SK-N-SH treated with all-trans-retinoic acid at 6 μM for 48 hours (cell line): ENCODE results near the gene CYGB.

ENCODE experiments used
- ATAC-seq: fragments of 200-7000 bp; cut with Tn5 transposase; 3 replicates; pipeline ENCODE4 v1.9.1; 2020; ENCODE audit warnings: mild to moderate bottlenecking, moderate library complexity
- ARNTL ChIP-seq: fragments of 450-650 bp; formaldehyde crosslinking; IDR thresholded peaks from 2 replicates; pipeline ENCODE4 v1.5.0; 2020; ENCODE audit warnings: low read depth, mild to moderate bottlenecking, moderate library complexity, borderline replicate concordance
- CREB5 ChIP-seq: fragments of 250-450 bp; sonication (Bioruptor Pico); IDR thresholded peaks from 2 replicates; pipeline ENCODE4 v1.5.1; 2020; ENCODE audit warnings: low read depth, mild to moderate bottlenecking, moderate library complexity
- CSDC2 ChIP-seq: fragments of 250-450 bp; sonication (Bioruptor Pico); IDR thresholded peaks from 2 replicates; pipeline ENCODE4 v1.5.0; 2020; ENCODE audit warnings: mild to moderate bottlenecking, moderate library complexity
- CSRNP3 ChIP-seq: fragments of 250-450 bp; sonication (Bioruptor Pico); IDR thresholded peaks from 2 replicates; pipeline ENCODE4 v1.5.1; 2021; ENCODE audit warnings: mild to moderate bottlenecking, moderate library complexity
- ESRRG ChIP-seq: fragments of 250-450 bp; sonication (Bioruptor Pico); IDR thresholded peaks from 2 replicates; pipeline ENCODE4 v1.6.1; 2021; ENCODE audit warnings: mild to moderate bottlenecking
- GLIS3 ChIP-seq: fragments of 250-450 bp; sonication (Bioruptor Pico); IDR thresholded peaks from 2 replicates; pipeline ENCODE4 v1.5.0; 2020; ENCODE audit warnings: mild to moderate bottlenecking, moderate library complexity
- ISL1 ChIP-seq: fragments of 250-450 bp; sonication (Bioruptor Pico); IDR thresholded peaks from 2 replicates; pipeline ENCODE4 v2.1.2; 2022; ENCODE audit warnings: mild to moderate bottlenecking, moderate library complexity
- OSR1 ChIP-seq: fragments of 250-450 bp; sonication (Bioruptor Pico); IDR thresholded peaks from 2 replicates; pipeline ENCODE4 v1.8.0; 2022; ENCODE audit warnings: moderate library complexity, mild to moderate bottlenecking, inconsistent platforms
- PATZ1 ChIP-seq: fragments of 250-450 bp; sonication (Bioruptor Pico); IDR thresholded peaks from 2 replicates; pipeline ENCODE4 v1.8.0; 2020; ENCODE audit warnings: mild to moderate bottlenecking, moderate library complexity, borderline replicate concordance
- POU6F1 ChIP-seq: fragments of 250-450 bp; sonication (Bioruptor Pico); IDR thresholded peaks from 2 replicates; pipeline ENCODE4 v1.8.0; 2021; ENCODE audit warnings: low read depth, mild to moderate bottlenecking, moderate library complexity, borderline replicate concordance
- PPARA ChIP-seq: fragments of 250-450 bp; sonication (Bioruptor Pico); IDR thresholded peaks from 2 replicates; pipeline ENCODE4 v1.5.0; 2020; ENCODE audit warnings: mild to moderate bottlenecking, borderline replicate concordance
- RARB ChIP-seq: fragments of 250-450 bp; sonication (Bioruptor Pico); IDR thresholded peaks from 2 replicates; pipeline ENCODE4 v1.8.0; 2021; ENCODE audit warnings: mild to moderate bottlenecking, moderate library complexity
- SNAI2 ChIP-seq: fragments of 250-450 bp; sonication (Bioruptor Pico); IDR thresholded peaks from 2 replicates; pipeline ENCODE4 v1.5.0; 2020; ENCODE audit warnings: mild to moderate bottlenecking, moderate library complexity
- TCF4 ChIP-seq: fragments of 250-450 bp; sonication (Bioruptor Pico); IDR thresholded peaks from 2 replicates; pipeline ENCODE4 v1.8.0; 2021; ENCODE audit warnings: mild to moderate bottlenecking, moderate library complexity, borderline replicate concordance
- TOX ChIP-seq: fragments of 250-450 bp; sonication (Bioruptor Pico); IDR thresholded peaks from 2 replicates; pipeline ENCODE4 v1.8.0; 2021; ENCODE audit warnings: mild to moderate bottlenecking, moderate library complexity, borderline replicate concordance
- TSHZ2 ChIP-seq: fragments of 250-450 bp; sonication (Bioruptor Pico); IDR thresholded peaks from 2 replicates; pipeline ENCODE4 v1.5.0; 2020; ENCODE audit warnings: mild to moderate bottlenecking, moderate library complexity
- ZC3H10 ChIP-seq: fragments of 250-450 bp; sonication (Bioruptor Pico); IDR thresholded peaks from 2 replicates; pipeline ENCODE4 v1.5.1; 2021; ENCODE audit warnings: mild to moderate bottlenecking, moderate library complexity
- ZFP3 ChIP-seq: fragments of 250-450 bp; sonication (Bioruptor Pico); IDR thresholded peaks from 2 replicates; pipeline ENCODE4 v1.5.0; 2020; ENCODE audit warnings: mild to moderate bottlenecking, moderate library complexity
- ZFP30 ChIP-seq: fragments of 450-650 bp; formaldehyde crosslinking; IDR thresholded peaks from 2 replicates; pipeline ENCODE4 v1.5.0; 2022; ENCODE audit warnings: mild to moderate bottlenecking, moderate library complexity
- ZNF565 ChIP-seq: fragments of 450-650 bp; formaldehyde crosslinking; conservative IDR thresholded peaks from 2 replicates; pipeline ENCODE4 v1.5.0; 2020; ENCODE audit warnings: low read depth, mild to moderate bottlenecking, moderate library complexity
- ZNF70 ChIP-seq: fragments of 450-650 bp; formaldehyde crosslinking; IDR thresholded peaks from 2 replicates; pipeline ENCODE4 v1.5.0; 2020; ENCODE audit warnings: mild to moderate bottlenecking, moderate library complexity
- ZNF8 ChIP-seq: fragments of 450-650 bp; formaldehyde crosslinking; IDR thresholded peaks from 2 replicates; pipeline ENCODE4 v1.5.0; 2020; ENCODE audit warnings: mild to moderate bottlenecking, moderate library complexity

Gene CYGB

GRCh38 chr17:76512366-76513305, 24.9 kb downstream of the CYGB start:
- TF ChIP-seq GLIS3 (CRISPR knock-in tag) = no peak
- no peak for TF ChIP-seq TSHZ2 (CRISPR knock-in tag)
- TF ChIP-seq ZC3H10 (CRISPR knock-in tag) = no peak
- TF ChIP-seq ZNF565 (CRISPR knock-in tag) = no peak
- no peak for TF ChIP-seq CREB5 (CRISPR knock-in tag)
- no peak for TF ChIP-seq TCF4 (CRISPR knock-in tag)
- no peak for TF ChIP-seq ZFP3 (CRISPR knock-in tag)
- TF ChIP-seq CSDC2 (CRISPR knock-in tag) = no peak
- TF ChIP-seq POU6F1 (CRISPR knock-in tag) = no peak
- TF ChIP-seq OSR1 (CRISPR knock-in tag) = no peak
- TF ChIP-seq ISL1 (CRISPR knock-in tag) = no peak
- TF ChIP-seq ZNF8 = no peak
- no peak for TF ChIP-seq CSRNP3 (CRISPR knock-in tag)
- TF ChIP-seq ZNF70 (CRISPR knock-in tag) = no peak
- no peak for TF ChIP-seq TOX
- ATAC-seq = no peak

- ATAC-seq = no peak
- TF ChIP-seq ZFP3 (CRISPR knock-in tag) (no peak), POU6F1 (CRISPR knock-in tag) (no peak), ARNTL (no peak), ZNF8 (no peak), OSR1 (CRISPR knock-in tag) (no peak), RARB (CRISPR knock-in tag) (no peak), CREB5 (CRISPR knock-in tag) (no peak), TSHZ2 (CRISPR knock-in tag) (no peak), ISL1 (CRISPR knock-in tag) (no peak), PPARA (no peak), GLIS3 (CRISPR knock-in tag) (no peak), SNAI2 (CRISPR knock-in tag) (no peak), ZNF70 (CRISPR knock-in tag) (no peak), TOX (no peak), ESRRG (CRISPR knock-in tag) (no peak), PATZ1 (no peak), ZFP30 (CRISPR knock-in tag) (no peak)
Measured at GRCh38 chr17:76511668-76512365, 25.7 kb downstream of the CYGB start.
